Measurements from ENCODE around the gene TMEM255B. TPM values are rescaled to one million over a fixed set of nuclear protein-coding genes. Genes with fewer than 3 reads are reported as not detected.

The TMEM255B gene
- total and polyA plus RNA-seq, 2 of the 4 experiments (the other 2 are of a cell fraction) = 0.36 to 0.94 TPM

DNA sequence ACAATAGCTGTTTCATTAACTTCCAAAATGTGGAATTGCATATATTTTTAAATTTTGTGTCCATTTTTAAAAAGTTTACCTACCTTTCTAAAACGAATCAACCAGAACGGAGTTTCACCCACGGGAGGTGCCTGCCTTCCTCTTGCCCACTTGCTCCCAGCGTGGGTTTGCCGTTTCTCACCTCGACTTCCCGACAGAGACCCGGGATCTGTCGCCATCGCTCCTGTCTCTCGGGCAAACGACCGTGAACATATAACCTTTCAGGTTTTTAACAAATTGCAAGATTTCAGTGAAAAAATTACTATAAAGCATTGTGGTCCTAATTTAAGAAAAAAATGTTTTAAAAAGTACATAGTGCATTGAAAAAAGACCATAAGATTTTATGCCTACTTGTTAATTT, 4.2 kb downstream of the TMEM255B start:
- no peaks in the 10 kb centered on the region for H3K79me1 ChIP-seq (ENCODE audit: low read depth in 1 of 2, low read length in 2 of 2)
- no peaks in the 10 kb centered on the region for H3K9me1 ChIP-seq (ENCODE audit: insufficient read depth, low read length)
- no peak overlapping the region for H2BK15ac ChIP-seq (ENCODE audit: low read depth, low read length)
- H3K14ac ChIP-seq (replicated peaks; ENCODE audit: low read depth, low read length) = no peak overlapping the region
- H2BK20ac ChIP-seq (ENCODE audit: low read depth, low read length) = no peak overlapping the region
- no peak overlapping the region for H3K4ac ChIP-seq (ENCODE audit: low read depth, low read length)
- no peak overlapping the region for H2AFZ ChIP-seq (replicated peaks; ENCODE audit: low read length, poor library complexity)
- H3K4me3 ChIP-seq (ENCODE audit: insufficient read depth, low read depth, low read length) = no peak overlapping the region
- no peaks in the 10 kb centered on the region for H3K9me3 ChIP-seq (ENCODE audit: control insufficient read depth, insufficient read depth, low read length)
- BruUV-seq (replicated peaks) = no TSS peak
- WGBS, 2 experiments (ENCODE audit: extremely low coverage in 2 of 2, insufficient read length in 1 of 2) = 67% methylated on average over 1 of the region's 13 CpGs; no CpG with 5 or more reads in 1 of the 2 experiments
- ATAC-seq (ENCODE audit: low read depth) (no peak), DNase-seq (no peak)
- in situ Hi-C loops (cut with MboI; ENCODE audit: low sequenced_read_pairs) = no loop called here
- no peaks in the 10 kb centered on the region for H4K20me1 ChIP-seq (ENCODE audit: insufficient read depth, low read length)
- no peak overlapping the region for H3K27ac ChIP-seq (ENCODE audit: insufficient read depth, low read length)
- dilution Hi-C loops (cut with HindIII; ENCODE audit: low sequenced_read_pairs, unreplicated experiment) = no loop called here
- intact Hi-C loops (cut with micrococcal nuclease) = no loop called here
- H4K8ac ChIP-seq (ENCODE audit: low read depth in 2 of 2, low read length in 2 of 2) = no peak overlapping the region
- no peak overlapping the region for H3K23ac ChIP-seq (ENCODE audit: low read depth, low read length)
- no peak overlapping the region for H3K56ac ChIP-seq (ENCODE audit: extremely low read depth, insufficient read depth, low read length)
- no peak overlapping the region for H4K91ac ChIP-seq (ENCODE audit: insufficient read depth, low read depth, low read length)
- no peak overlapping the region for H2BK5ac ChIP-seq (ENCODE audit: low read depth, low read length, poor library complexity, severe bottlenecking)
- H2AK9ac ChIP-seq (replicated peaks; ENCODE audit: low read depth, low read length, poor library complexity) = no peak overlapping the region
- H4K5ac ChIP-seq (ENCODE audit: low read depth, low read length) = no peak overlapping the region
- no peak for TF ChIP-seq POLR2A (IDR thresholded peaks at IDR 0.05; ENCODE audit: low read depth, low read length)
- no peak for TF ChIP-seq FOS (IDR thresholded peaks at IDR 0.05; ENCODE audit: low read depth, low read length)
- no peak for TF ChIP-seq RCOR1 (IDR thresholded peaks at IDR 0.05; ENCODE audit: insufficient replicate concordance, low read length)
- no peak for TF ChIP-seq CEBPB (IDR thresholded peaks at IDR 0.05; ENCODE audit: low read depth, low read length)
- TF ChIP-seq, protein P1, sequence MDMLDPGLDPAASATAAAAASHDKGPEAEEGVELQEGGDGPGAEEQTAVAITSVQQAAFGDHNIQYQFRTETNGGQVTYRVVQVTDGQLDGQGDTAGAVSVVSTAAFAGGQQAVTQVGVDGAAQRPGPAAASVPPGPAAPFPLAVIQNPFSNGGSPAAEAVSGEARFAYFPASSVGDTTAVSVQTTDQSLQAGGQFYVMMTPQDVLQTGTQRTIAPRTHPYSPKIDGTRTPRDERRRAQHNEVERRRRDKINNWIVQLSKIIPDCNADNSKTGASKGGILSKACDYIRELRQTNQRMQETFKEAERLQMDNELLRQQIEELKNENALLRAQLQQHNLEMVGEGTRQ (IDR thresholded peaks at IDR 0.05; ENCODE audit: low read depth, low read length) = no peak
- no peak for TF ChIP-seq RAD21 (IDR thresholded peaks at IDR 0.05; ENCODE audit: low read length)
- TF ChIP-seq BHLHE40 (IDR thresholded peaks at IDR 0.05; ENCODE audit: low read depth, low read length) = no peak
- no peak for TF ChIP-seq MAFK (IDR thresholded peaks at IDR 0.05; ENCODE audit: low read depth, low read length)
- no peak for TF ChIP-seq SMC3 (IDR thresholded peaks at IDR 0.05; ENCODE audit: low read depth, low read length)
- no peak for TF ChIP-seq MAZ (IDR thresholded peaks at IDR 0.05; ENCODE audit: borderline replicate concordance, low read depth, low read length)
- TF ChIP-seq, protein P2, sequence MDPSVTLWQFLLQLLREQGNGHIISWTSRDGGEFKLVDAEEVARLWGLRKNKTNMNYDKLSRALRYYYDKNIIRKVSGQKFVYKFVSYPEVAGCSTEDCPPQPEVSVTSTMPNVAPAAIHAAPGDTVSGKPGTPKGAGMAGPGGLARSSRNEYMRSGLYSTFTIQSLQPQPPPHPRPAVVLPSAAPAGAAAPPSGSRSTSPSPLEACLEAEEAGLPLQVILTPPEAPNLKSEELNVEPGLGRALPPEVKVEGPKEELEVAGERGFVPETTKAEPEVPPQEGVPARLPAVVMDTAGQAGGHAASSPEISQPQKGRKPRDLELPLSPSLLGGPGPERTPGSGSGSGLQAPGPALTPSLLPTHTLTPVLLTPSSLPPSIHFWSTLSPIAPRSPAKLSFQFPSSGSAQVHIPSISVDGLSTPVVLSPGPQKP (IDR thresholded peaks at IDR 0.05; ENCODE audit: borderline replicate concordance, low read depth, low read length) = no peak
- TF ChIP-seq, protein P3, sequence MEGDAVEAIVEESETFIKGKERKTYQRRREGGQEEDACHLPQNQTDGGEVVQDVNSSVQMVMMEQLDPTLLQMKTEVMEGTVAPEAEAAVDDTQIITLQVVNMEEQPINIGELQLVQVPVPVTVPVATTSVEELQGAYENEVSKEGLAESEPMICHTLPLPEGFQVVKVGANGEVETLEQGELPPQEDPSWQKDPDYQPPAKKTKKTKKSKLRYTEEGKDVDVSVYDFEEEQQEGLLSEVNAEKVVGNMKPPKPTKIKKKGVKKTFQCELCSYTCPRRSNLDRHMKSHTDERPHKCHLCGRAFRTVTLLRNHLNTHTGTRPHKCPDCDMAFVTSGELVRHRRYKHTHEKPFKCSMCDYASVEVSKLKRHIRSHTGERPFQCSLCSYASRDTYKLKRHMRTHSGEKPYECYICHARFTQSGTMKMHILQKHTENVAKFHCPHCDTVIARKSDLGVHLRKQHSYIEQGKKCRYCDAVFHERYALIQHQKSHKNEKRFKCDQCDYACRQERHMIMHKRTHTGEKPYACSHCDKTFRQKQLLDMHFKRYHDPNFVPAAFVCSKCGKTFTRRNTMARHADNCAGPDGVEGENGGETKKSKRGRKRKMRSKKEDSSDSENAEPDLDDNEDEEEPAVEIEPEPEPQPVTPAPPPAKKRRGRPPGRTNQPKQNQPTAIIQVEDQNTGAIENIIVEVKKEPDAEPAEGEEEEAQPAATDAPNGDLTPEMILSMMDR (conservative IDR thresholded peaks at IDR 0.05; ENCODE audit: low read depth, low read length) = no peak
- TF ChIP-seq MXI1 (IDR thresholded peaks at IDR 0.05; ENCODE audit: borderline replicate concordance, low read depth, low read length) = no peak
- TF ChIP-seq NFE2L2 (IDR thresholded peaks at IDR 0.05; ENCODE audit: low read depth, low read length) = no peak
- no peak for TF ChIP-seq RFX5 (IDR thresholded peaks at IDR 0.05; ENCODE audit: low read depth, low read length)
- TF ChIP-seq CHD1 (IDR thresholded peaks at IDR 0.05; ENCODE audit: low read depth, low read length) = no peak
- H3K4me2 ChIP-seq (ENCODE audit: low read depth, low read length) = no peak overlapping the region
- ChIA-PET CTCF (no interaction called here), POLR2A (ENCODE audit: unreplicated experiment) (no interaction called here)
- no peak overlapping the region for H3K9ac ChIP-seq (ENCODE audit: low read depth, low read length)
- H2AK5ac ChIP-seq (ENCODE audit: low read depth, low read length) = no peak overlapping the region
- H3K4me1 ChIP-seq (ENCODE audit: control insufficient read depth, insufficient read depth, low read length) = peaks cover 3% of the 10 kb centered on the region; the same call in 1 of the 2 replicates
- H3K27me3 ChIP-seq (ENCODE audit: control insufficient read depth, insufficient read depth, low read length) = peaks cover 37% of the 10 kb centered on the region
- no peak overlapping the region for H2BK120ac ChIP-seq (ENCODE audit: low read depth, low read length)
- no peak overlapping the region for H3K18ac ChIP-seq (ENCODE audit: low read depth, low read length)
- H3K36me3 ChIP-seq (ENCODE audit: control insufficient read depth, insufficient read depth, low read length) = no peaks in the 10 kb centered on the region

Data from IMR-90 (cell line).